ENCODE measurements around the gene DDX25.
"Not testable (repeated sequence)": the region's sequence is repeated elsewhere in the genome, so short reads cannot be mapped to it uniquely, and the experiment has no call there.

The DDX25 gene

GRCh38 chr11:125910226-125910849, 6.0 kb downstream of the DDX25 start:
- no peak overlapping the region for H3K4me3 ChIP-seq (ENCODE audit: insufficient read depth, low read length, poor library complexity, severe bottlenecking)
- H2AFZ ChIP-seq (ENCODE audit: low read depth, low read length, severe bottlenecking), result no peak overlapping the region
- H3K27ac ChIP-seq (ENCODE audit: low read depth, low read length), result no peak overlapping the region
- H3K79me2 ChIP-seq (ENCODE audit: insufficient read depth, low read length), result no peaks in the 10 kb centered on the region
- H3K9me2 ChIP-seq (replicated peaks; ENCODE audit: insufficient read depth, low read length), result no peaks in the 10 kb centered on the region
- H4K20me1 ChIP-seq (ENCODE audit: low read depth, low read length), result no peaks in the 10 kb centered on the region
- no peaks in the 10 kb centered on the region for H3K9me3 ChIP-seq (ENCODE audit: insufficient read depth, low read length)
- H3K36me3 ChIP-seq (ENCODE audit: low read length), result no peaks in the 10 kb centered on the region
- no peak overlapping the region for H3K4me2 ChIP-seq (ENCODE audit: low read depth, low read length, poor library complexity, severe bottlenecking)
- no peaks in the 10 kb centered on the region for H3K27me3 ChIP-seq (ENCODE audit: low read length)
- TF ChIP-seq EZH2phosphoT487 (conservative IDR thresholded peaks at IDR 0.05; ENCODE audit: low read length), result no peak
- TF ChIP-seq, protein P1, sequence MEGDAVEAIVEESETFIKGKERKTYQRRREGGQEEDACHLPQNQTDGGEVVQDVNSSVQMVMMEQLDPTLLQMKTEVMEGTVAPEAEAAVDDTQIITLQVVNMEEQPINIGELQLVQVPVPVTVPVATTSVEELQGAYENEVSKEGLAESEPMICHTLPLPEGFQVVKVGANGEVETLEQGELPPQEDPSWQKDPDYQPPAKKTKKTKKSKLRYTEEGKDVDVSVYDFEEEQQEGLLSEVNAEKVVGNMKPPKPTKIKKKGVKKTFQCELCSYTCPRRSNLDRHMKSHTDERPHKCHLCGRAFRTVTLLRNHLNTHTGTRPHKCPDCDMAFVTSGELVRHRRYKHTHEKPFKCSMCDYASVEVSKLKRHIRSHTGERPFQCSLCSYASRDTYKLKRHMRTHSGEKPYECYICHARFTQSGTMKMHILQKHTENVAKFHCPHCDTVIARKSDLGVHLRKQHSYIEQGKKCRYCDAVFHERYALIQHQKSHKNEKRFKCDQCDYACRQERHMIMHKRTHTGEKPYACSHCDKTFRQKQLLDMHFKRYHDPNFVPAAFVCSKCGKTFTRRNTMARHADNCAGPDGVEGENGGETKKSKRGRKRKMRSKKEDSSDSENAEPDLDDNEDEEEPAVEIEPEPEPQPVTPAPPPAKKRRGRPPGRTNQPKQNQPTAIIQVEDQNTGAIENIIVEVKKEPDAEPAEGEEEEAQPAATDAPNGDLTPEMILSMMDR (IDR thresholded peaks at IDR 0.05; ENCODE audit: insufficient read depth, low read length, poor library complexity, severe bottlenecking), result no peak
- H3K9ac ChIP-seq (ENCODE audit: low read length), result no peak overlapping the region
- H3F3A ChIP-seq (ENCODE audit: insufficient read depth), result no peaks in the 10 kb centered on the region

GRCh38 chr11:125914601-125915000, 10.3 kb downstream of the DDX25 start:
- not testable (repeated sequence) for H4K20me1 ChIP-seq (ENCODE audit: low read depth, low read length); H3K27me3 ChIP-seq (ENCODE audit: low read length)

DNA sequence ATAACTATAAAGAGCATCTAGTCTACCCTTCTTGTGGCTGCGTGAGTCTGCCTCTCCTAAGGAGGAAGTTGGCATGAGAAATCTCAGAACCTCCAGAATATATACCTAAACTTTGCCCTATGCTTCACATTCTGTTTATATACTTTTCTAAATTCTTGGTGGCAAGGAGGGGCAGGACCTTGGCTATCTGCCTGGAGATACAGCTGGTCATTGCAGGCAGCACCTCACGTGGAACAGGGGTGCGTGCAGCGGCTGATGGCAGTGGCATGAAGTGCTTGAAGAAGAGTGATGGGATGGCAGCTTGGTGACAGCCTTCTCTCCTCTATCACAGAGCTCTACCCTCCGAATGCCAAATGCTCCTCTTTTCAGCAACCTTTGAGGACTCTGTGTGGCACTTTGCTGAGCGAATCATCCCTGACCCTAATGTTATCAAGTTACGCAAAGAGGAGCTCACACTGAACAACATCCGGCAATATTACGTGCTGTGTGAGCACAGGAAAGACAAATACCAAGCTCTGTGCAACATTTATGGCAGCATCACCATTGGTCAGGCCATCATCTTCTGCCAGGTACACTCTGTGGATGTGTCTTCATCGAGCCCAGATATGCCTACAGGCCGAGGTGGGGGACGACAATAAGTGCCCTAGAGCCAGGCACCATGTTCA, 12.5 kb downstream of the DDX25 start:
- Histone ChIP-seq H3K27ac (ENCODE audit: low read depth, low read length) (no peak overlapping the region), H2AFZ (ENCODE audit: low read depth, low read length, severe bottlenecking) (no peak overlapping the region), H3F3A (ENCODE audit: insufficient read depth) (no peaks in the 10 kb centered on the region), H3K9me3 (ENCODE audit: insufficient read depth, low read length) (no peaks in the 10 kb centered on the region), H3K79me2 (ENCODE audit: insufficient read depth, low read length) (no peaks in the 10 kb centered on the region), H4K20me1 (ENCODE audit: low read depth, low read length) (no peaks in the 10 kb centered on the region), H3K9me2 (replicated peaks; ENCODE audit: insufficient read depth, low read length) (no peaks in the 10 kb centered on the region), H3K9ac (ENCODE audit: low read length) (no peak overlapping the region), H3K36me3 (ENCODE audit: low read length) (no peaks in the 10 kb centered on the region), H3K4me3 (ENCODE audit: insufficient read depth, low read length, poor library complexity, severe bottlenecking) (no peak overlapping the region), H3K27me3 (ENCODE audit: low read length) (no peaks in the 10 kb centered on the region), H3K4me2 (ENCODE audit: low read depth, low read length, poor library complexity, severe bottlenecking) (no peak overlapping the region)
- TF ChIP-seq EZH2phosphoT487 (conservative IDR thresholded peaks at IDR 0.05; ENCODE audit: low read length), result no peak
- TF ChIP-seq, protein P1 (IDR thresholded peaks at IDR 0.05; ENCODE audit: insufficient read depth, low read length, poor library complexity, severe bottlenecking), result no peak

More at GRCh38 chr11:125914601-125915000, 10.3 kb downstream of the DDX25 start:
- H3K36me3 ChIP-seq (ENCODE audit: low read length); H3F3A ChIP-seq (ENCODE audit: insufficient read depth); H3K27ac ChIP-seq (ENCODE audit: low read depth, low read length); H2AFZ ChIP-seq (ENCODE audit: low read depth, low read length, severe bottlenecking); H3K9ac ChIP-seq (ENCODE audit: low read length); H3K4me3 ChIP-seq (ENCODE audit: insufficient read depth, low read length, poor library complexity, severe bottlenecking); H3K79me2 ChIP-seq (ENCODE audit: insufficient read depth, low read length); H3K9me3 ChIP-seq (ENCODE audit: insufficient read depth, low read length); H3K4me2 ChIP-seq (ENCODE audit: low read depth, low read length, poor library complexity, severe bottlenecking); H3K9me2 ChIP-seq (replicated peaks; ENCODE audit: insufficient read depth, low read length): not testable (repeated sequence)

- no peak overlapping the region for H3K4me3 ChIP-seq (ENCODE audit: insufficient read depth, low read length, poor library complexity, severe bottlenecking)
- no peaks in the 10 kb centered on the region for H4K20me1 ChIP-seq (ENCODE audit: low read depth, low read length)
- no peaks in the 10 kb centered on the region for H3F3A ChIP-seq (ENCODE audit: insufficient read depth)
- no peak overlapping the region for H3K4me2 ChIP-seq (ENCODE audit: low read depth, low read length, poor library complexity, severe bottlenecking)
- no peaks in the 10 kb centered on the region for H3K9me2 ChIP-seq (replicated peaks; ENCODE audit: insufficient read depth, low read length)
- H3K9me3 ChIP-seq (ENCODE audit: insufficient read depth, low read length), result no peaks in the 10 kb centered on the region
- no peak overlapping the region for H3K27ac ChIP-seq (ENCODE audit: low read depth, low read length)
- no peak overlapping the region for H3K9ac ChIP-seq (ENCODE audit: low read length)
- no peaks in the 10 kb centered on the region for H3K27me3 ChIP-seq (ENCODE audit: low read length)
- H2AFZ ChIP-seq (ENCODE audit: low read depth, low read length, severe bottlenecking), result no peak overlapping the region
- no peaks in the 10 kb centered on the region for H3K79me2 ChIP-seq (ENCODE audit: insufficient read depth, low read length)
- H3K36me3 ChIP-seq (ENCODE audit: low read length), result no peaks in the 10 kb centered on the region
- TF ChIP-seq, protein P1 (IDR thresholded peaks at IDR 0.05; ENCODE audit: insufficient read depth, low read length, poor library complexity, severe bottlenecking), result no peak
- TF ChIP-seq EZH2phosphoT487 (conservative IDR thresholded peaks at IDR 0.05; ENCODE audit: low read length), result no peak
Measured at GRCh38 chr11:125918140-125918840, 14.0 kb downstream of the DDX25 start.

Measured in SU-DHL-6 (cell line).